Sigmoid colon (tissue), 4 donors: Measurements from ENCODE around the gene SLC51A.

Source experiments
- EP300 ChIP-seq, 4 donors: sonication (generic); formaldehyde crosslinking; IDR thresholded peaks; one replicate each; pipeline ENCODE4 v1.6.1; 2017; ENCODE audit warnings: antibody characterized with exemption in 4 of 4
- POLR2A ChIP-seq, 2 donors: fragments of 450-650 bp; IDR thresholded peaks; one replicate each; pipeline ENCODE4 v1.6.1; 2016; ENCODE audit warnings: antibody characterized with exemption in 2 of 2, mild to moderate bottlenecking in 2 of 2, moderate library complexity in 2 of 2
- POLR2AphosphoS5 ChIP-seq, 4 donors: sonication (generic); formaldehyde crosslinking; IDR thresholded peaks; one replicate each; pipeline ENCODE4 v1.6.1; 2017; ENCODE audit warnings: antibody characterized with exemption in 4 of 4
- TF ChIP-seq, protein P1 (sequence below), 4 experiments: fragments of 450-650 bp in 3 of 4; fragments of 200-600 bp in 1 of 4; IDR thresholded peaks; one replicate each; pipeline ENCODE4 v1.5.1; 2016 to 2019; ENCODE audit warnings: antibody characterized with exemption in 4 of 4, mild to moderate bottlenecking in 3 of 4, moderate library complexity in 2 of 4

DNA sequence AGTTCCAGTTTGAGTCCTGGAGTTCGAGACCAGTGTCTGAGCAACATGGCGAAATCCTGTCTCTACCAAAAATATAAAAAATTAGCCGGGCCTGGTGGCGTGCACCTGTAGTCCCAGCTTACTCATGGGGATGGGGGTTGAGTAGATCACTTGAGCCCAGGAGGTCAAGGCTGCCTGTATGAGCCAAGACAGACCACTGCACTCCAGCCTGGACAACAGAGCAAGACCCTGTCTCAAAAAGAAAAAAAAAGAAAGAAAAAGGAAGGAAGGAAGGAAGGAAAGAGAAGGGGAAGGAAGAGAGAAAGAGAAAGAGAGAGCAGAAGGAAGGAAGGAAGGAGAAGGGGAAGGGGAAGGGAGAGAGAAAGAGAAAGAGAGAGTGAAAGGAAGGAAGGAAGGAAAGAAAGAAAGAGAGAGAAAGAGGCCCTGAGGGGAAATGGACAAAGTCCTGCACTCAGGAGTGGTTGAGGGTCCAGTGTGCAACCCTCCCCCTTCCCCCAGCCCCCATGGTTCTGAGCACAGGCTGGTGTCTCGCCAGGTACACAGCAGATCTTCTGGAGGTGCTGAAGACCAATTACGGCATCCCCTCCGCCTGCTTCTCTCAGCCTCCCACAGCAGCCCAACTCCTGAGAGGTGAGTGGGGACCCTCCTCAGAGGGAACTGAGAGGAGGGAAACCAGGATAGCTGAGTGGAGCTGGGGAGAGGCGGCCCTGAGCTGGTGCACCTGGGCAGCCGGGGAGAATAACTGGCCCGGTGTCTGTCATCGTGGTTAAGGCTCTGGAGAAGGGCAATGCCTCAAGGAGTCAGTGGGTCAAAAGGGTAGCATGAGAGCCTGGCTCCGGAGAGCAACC is 1.2 kb downstream of the SLC51A start:
- TF ChIP-seq, protein P1, sequence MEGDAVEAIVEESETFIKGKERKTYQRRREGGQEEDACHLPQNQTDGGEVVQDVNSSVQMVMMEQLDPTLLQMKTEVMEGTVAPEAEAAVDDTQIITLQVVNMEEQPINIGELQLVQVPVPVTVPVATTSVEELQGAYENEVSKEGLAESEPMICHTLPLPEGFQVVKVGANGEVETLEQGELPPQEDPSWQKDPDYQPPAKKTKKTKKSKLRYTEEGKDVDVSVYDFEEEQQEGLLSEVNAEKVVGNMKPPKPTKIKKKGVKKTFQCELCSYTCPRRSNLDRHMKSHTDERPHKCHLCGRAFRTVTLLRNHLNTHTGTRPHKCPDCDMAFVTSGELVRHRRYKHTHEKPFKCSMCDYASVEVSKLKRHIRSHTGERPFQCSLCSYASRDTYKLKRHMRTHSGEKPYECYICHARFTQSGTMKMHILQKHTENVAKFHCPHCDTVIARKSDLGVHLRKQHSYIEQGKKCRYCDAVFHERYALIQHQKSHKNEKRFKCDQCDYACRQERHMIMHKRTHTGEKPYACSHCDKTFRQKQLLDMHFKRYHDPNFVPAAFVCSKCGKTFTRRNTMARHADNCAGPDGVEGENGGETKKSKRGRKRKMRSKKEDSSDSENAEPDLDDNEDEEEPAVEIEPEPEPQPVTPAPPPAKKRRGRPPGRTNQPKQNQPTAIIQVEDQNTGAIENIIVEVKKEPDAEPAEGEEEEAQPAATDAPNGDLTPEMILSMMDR (IDR thresholded peaks at IDR 0.05), result no peak
- no peak for TF ChIP-seq POLR2AphosphoS5 (IDR thresholded peaks at IDR 0.05)
- TF ChIP-seq EP300 (IDR thresholded peaks at IDR 0.05), result no peak
- no peak for TF ChIP-seq POLR2A (IDR thresholded peaks at IDR 0.05)
